CD4-positive, alpha-beta T cell treated with Interleukin-10 for 1 hour (primary cell): ENCODE results near the gene PROKR1.
"Not testable (repeated sequence)": the region's sequence is repeated elsewhere in the genome, so short reads cannot be mapped to it uniquely, and the experiment has no call there.

ENCODE experiments used
- DNase-seq: peaks from one replicate; pipeline ENCODE4 v3.0.0-alpha.2; 2020

PROKR1 gene

GRCh38 chr2:68659081-68659480, 15.7 kb downstream of the PROKR1 start:
- DNase-seq, result no peak

GRCh38 chr2:68660658-68661057, 17.3 kb downstream of the PROKR1 start:
- no peak for DNase-seq

DNA sequence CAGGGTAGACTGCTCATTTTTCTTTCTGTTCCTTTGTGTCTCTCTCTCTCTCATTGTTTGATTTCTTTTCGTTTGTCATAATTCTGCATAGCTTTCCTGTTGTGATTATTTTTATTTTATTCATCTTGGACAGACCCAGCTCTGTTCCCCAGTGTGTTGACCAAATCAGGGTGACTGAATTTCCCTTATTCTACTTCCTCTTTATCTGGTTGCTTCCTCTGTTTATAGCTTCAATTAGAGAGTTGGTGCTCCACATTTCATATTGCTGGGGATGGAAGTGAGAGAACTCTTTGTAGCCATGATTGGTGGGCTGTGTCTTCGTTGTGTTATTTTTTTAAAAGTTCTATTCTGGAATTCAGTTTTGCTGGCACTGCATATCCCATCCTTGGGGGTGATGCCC, 19.1 kb downstream of the PROKR1 start:
- DNase-seq, result no peak

GRCh38 chr2:68663371-68664156, 20.2 kb downstream of the PROKR1 start:
- DNase-seq, result no peak

- no peak for DNase-seq
Measured at GRCh38 chr2:68667371-68667770, 24.0 kb downstream of the PROKR1 start.

GRCh38 chr2:68669651-68670050, 26.3 kb downstream of the PROKR1 start:
- DNase-seq, result no peak

DNA sequence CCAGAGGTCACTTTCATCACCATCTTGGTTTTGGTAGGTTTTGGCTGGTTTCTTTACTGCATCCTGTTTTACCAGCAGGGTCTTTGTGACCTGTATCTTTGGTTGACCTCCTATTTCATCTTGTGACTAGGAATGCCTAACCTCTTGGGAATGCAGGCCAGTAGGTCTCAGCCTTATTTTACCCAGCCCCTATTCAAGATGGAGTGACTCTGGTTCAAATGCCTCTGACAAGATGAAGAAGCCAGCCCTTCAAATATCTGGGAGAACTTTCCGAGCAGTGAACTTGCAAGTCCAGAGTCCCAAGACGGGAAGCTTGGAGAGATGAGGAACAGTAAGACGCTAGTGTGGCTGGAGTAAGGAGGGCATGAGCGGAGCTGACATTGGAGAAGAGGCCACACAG, 28.6 kb downstream of the PROKR1 start:
- no peak for DNase-seq

DNA sequence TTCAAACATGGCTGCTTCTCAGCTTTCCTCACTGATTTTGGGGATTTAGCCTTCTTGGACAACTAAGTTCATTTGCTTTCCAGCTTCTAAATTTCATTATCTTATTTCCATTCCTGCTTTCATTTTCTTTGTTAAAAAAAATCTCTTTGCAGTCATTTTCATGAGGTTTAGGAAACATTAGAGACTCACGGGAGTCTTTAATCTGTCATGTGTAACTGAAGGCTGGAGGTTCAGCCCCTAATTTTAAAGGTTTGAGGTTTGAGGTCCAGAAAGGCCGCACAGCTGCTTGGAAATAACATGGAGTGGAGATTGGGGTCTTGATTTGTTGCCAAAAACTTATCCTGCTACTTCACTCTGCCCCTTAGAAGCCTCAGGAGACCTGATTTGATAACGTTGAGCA, 30.3 kb downstream of the PROKR1 start:
- DNase-seq, result no peak

- no peak for DNase-seq
Measured at GRCh38 chr2:68675470-68675869, 32.1 kb downstream of the PROKR1 start.

DNA sequence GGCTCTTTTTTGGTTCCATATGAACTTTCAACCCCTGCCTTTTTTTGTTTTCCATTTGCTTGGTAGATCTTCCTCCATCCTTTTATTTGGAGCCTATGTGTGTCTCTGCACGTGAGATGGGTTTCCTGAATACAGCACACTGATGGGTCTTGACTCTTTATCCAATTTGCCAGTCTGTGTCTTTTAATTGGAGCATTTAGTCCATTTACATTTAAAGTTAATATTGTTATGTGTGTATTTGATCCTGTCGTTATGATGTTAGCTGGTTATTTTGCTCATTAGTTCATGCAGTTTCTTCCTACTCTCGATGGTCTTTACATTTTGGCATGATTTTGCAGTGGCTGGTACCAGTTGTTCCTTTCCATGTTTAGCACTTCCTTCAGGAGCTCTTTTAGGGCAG, 34.5 kb downstream of the PROKR1 start:
- DNase-seq, result not testable (repeated sequence)

GRCh38 chr2:68679166-68679916, 36.0 kb downstream of the PROKR1 start:
- peak; percentile 3 for DNase-seq

DNA sequence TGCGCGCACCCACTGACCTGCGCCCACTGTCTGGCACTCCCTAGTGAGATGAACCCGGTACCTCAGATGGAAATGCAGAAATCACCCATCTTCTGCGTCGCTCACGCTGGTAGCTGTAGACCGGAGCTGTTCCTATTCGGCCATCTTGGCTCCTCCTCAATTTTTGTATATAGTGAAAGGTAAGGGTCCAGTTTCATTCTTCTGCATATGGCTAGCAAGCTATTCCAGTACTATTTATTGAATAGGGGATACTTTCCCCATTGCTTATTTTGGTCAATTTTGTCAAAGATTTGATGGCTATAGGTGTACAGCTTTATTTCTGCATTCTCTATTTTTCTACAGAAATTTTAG, 36.5 kb downstream of the PROKR1 start:
- not testable (repeated sequence) for DNase-seq

DNA sequence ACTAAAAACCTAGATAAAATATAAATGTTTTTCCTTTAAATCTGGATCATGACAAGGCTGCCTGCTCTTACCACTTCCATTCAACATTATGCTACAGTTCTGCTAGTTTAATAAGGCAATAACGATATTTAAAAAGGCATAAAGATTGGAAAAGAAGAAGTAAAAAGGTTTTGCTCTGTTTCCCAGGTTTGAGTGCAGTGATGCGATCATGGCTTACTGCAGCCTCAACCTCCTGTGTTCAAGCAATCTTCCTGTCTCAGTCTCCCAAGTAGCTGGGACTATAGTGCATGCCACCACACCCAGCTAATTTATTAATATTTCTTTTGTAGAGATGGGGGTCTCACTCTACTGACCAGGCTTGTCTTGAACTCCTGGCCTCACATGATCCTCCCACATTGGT, 40.8 kb downstream of the PROKR1 start:
- DNase-seq, result no peak

DNA sequence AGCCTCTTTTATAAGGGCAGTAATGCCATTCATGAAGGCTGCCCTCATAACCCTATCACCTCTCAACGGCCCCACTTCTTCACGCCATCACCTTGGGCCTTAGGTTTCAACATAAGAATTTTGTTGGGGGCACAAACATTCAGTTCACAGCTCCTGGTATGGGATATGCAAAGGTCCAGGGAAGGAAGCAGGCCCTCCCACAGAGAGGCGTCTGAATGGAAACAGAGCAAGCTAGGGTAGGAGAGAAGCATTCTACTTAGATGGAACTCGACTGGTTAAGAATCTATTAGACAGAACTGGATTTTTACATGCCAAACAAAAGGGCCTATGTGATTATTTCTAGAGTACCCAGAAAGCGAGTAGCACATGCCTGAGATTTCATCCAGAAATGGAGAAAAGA, 42.8 kb downstream of the PROKR1 start:
- no peak for DNase-seq

DNA sequence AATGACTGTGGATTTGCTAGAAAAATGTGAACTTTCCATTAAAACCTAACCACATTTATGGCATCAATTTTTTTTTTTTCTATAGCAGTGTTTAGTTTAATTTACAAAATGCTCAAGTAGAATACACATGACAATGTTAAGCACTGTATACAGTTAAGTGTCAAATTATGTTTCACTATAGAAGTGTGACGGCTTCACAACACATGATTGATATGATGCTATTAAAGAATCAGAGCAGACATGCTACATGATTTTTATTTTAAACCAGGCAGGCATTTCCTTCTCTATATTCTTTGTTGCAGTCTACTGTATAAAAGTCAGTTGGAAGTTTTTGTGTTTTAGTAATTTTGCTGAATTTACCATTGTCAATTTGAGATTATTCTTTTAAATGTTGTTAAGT, 43.6 kb downstream of the PROKR1 start:
- no peak for DNase-seq

DNA sequence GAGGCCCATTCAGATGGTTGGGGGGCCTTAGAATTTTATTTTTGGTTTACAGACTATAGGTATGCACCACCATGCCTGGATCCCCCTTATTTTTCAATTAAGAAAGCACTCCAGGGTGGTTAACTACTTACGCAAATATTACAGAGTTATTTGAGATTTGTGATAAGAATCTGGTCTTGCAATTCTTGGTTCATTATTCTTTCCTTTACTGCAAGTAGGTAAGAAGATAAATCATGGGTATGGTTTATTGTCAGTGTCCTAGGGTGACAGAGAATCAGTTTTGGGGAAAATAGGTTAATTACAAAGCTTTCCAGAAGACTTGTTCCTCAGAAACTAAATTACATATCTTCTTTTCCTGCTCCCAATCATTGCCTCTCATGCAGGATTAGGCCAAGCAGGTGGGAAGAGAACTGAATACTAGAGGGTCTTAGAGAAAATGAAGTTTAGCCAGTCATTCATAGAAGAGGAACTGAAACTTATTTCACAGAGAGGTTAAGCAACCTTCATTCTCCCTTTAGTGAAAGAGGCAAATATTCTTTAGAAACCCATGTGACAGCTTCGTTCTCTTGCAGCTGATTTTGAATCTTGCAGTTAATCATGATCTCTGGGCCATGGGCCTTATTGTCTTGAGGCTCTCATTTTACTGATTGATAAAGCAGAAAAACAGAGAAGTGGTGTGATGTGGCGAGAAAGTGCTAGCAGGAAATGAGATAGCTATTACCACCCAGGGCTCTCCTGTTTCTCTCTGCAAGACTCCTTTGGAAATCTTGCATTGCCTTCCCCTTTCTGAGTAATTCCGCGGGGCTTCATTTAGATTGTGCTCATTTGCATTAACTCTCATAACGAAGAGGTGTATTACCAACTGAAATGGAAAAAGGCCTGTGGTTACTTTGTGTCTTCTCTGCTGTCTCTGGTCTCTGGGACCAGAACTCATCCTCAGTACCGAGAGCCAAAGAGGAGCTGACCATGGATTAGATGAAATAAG, 46.5 kb downstream of the PROKR1 start:
- no peak for DNase-seq

- no peak for DNase-seq
Measured at GRCh38 chr2:68690851-68691250, 47.5 kb downstream of the PROKR1 start.

- no peak for DNase-seq
Measured at GRCh38 chr2:68692511-68692910, 49.1 kb downstream of the PROKR1 start.

- no peak for DNase-seq
Measured at GRCh38 chr2:68693951-68694350, 50.6 kb downstream of the PROKR1 start.

GRCh38 chr2:68695971-68696370, 52.6 kb downstream of the PROKR1 start:
- no peak for DNase-seq

DNA sequence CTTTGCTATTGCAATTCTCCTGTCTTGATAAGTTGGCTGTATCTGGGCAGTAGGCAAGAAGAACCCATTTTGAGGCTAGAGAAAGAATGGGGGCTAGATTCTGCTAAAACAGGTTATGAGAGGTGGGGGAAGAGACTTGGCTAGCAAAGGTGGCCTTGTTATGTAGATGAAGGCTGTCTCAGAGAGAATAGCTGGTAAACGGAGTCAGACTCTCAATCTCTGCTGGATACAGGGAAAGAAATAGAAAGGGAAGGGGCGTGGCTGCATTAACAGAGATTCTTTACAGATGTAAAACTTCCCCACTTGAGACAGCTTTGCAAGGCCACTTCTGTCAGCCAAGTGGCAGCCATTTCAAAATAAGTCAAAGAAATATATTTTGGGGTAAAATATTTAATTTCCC, 53.2 kb downstream of the PROKR1 start:
- no peak for DNase-seq

DNA sequence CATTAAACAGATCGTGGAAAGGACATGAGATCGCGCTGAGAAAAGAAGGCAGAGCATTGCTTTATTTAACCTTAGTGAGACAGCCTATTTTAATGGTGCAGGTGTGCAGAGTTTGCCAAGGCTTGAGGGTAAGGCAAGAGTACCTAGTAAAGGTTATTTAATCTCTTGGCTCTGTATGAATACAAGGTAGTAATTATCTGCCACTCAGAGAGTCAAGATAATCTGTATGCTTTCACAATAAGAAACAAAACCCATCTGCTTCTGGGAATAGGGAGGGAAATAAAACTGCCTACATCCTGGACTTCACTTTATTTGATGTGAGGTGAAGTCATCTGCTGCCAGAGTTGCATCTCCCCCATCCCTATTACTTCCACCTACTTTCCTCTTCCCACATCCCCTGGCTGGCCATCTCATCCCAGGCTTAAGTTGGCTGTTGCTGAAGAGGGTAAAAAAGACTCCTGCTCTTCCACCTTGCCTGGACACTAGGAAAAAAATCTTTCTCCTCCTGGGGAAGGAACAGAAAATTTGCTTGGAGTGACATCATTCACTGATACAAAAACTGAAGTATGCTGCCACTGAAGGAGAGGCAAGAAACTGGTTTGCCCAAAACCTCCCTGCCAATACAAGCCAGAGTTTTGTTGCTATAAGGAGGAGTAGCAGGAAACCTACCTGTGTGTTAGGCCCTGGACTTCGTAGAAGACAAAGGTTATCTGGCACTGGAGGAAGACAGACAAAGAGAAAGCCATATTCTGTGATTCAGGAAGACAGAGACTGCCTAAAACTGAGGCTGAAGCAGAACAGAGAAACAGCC, 55.4 kb downstream of the PROKR1 start:
- no peak for DNase-seq
